Measurements from ENCODE around the gene TMED7. TPM values are rescaled to one million over a fixed set of nuclear protein-coding genes. Genes with fewer than 3 reads are reported as not detected.

The TMED7 gene
- total RNA-seq, 1 experiment from 2014 or later: 86.5 TPM

DNA sequence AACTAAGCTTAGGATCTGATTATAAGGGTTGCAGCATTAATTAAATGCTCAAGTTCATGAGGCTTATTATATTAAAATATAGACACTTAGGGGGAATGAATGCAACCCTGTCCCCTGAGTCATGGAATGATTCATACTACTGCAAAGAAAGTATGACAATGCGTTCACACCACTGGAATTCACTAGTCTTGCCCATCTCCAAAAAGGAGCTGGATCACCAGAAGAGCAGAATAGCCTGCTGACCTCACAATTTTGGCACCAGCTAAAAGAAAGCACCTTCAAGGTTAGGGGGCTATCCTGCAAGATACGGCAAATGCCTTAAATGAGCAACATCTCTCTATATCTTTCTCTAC is 32.0 kb upstream of the TMED7 start:
- CTCF ChIA-PET: no interaction called here
- peaks cover 3% of the 10 kb centered on the region; the same call in 1 of the 2 replicates for H3K9me3 Mint-ChIP-seq
- H3K4me3 Mint-ChIP-seq: no peak overlapping the region
- H3K36me3 Mint-ChIP-seq: no peaks in the 10 kb centered on the region
- H3K27me3 Mint-ChIP-seq (ENCODE audit: low read depth): no peaks in the 10 kb centered on the region
- ATAC-seq (no peak), DNase-seq (ENCODE audit: low spot score) (no peak)
- H3K4me1 Mint-ChIP-seq: peaks cover 16% of the 10 kb centered on the region
- no peak overlapping the region for H3K27ac Mint-ChIP-seq
- no peak for TF ChIP-seq TP53 (CRISPR knock-in tag; IDR thresholded peaks at IDR 0.05)
- no peak for TF ChIP-seq IRF2 (CRISPR knock-in tag; IDR thresholded peaks at IDR 0.05; ENCODE audit: borderline replicate concordance, low read depth)
- no peak for TF ChIP-seq PRRX2 (CRISPR knock-in tag; IDR thresholded peaks at IDR 0.05)
- TF ChIP-seq ZNF416 (CRISPR knock-in tag; IDR thresholded peaks at IDR 0.05): no peak
- TF ChIP-seq OVOL2 (CRISPR knock-in tag; IDR thresholded peaks at IDR 0.05; ENCODE audit: borderline replicate concordance): no peak
- TF ChIP-seq KAT7 (CRISPR knock-in tag; IDR thresholded peaks at IDR 0.05; ENCODE audit: borderline replicate concordance): no peak
- no peak for TF ChIP-seq ZNF232 (CRISPR knock-in tag; IDR thresholded peaks at IDR 0.05)
- no peak for TF ChIP-seq ZNF138 (CRISPR knock-in tag; conservative IDR thresholded peaks at IDR 0.05)
- TF ChIP-seq, protein P1, sequence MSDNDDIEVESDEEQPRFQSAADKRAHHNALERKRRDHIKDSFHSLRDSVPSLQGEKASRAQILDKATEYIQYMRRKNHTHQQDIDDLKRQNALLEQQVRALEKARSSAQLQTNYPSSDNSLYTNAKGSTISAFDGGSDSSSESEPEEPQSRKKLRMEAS (CRISPR knock-in tag; IDR thresholded peaks at IDR 0.05): no peak
- no peak for TF ChIP-seq JUN (CRISPR knock-in tag; IDR thresholded peaks at IDR 0.05)
- no peak for TF ChIP-seq SMAD3 (CRISPR knock-in tag; IDR thresholded peaks at IDR 0.05; ENCODE audit: borderline replicate concordance)
- POLR2A ChIA-PET: no interaction called here

DNA sequence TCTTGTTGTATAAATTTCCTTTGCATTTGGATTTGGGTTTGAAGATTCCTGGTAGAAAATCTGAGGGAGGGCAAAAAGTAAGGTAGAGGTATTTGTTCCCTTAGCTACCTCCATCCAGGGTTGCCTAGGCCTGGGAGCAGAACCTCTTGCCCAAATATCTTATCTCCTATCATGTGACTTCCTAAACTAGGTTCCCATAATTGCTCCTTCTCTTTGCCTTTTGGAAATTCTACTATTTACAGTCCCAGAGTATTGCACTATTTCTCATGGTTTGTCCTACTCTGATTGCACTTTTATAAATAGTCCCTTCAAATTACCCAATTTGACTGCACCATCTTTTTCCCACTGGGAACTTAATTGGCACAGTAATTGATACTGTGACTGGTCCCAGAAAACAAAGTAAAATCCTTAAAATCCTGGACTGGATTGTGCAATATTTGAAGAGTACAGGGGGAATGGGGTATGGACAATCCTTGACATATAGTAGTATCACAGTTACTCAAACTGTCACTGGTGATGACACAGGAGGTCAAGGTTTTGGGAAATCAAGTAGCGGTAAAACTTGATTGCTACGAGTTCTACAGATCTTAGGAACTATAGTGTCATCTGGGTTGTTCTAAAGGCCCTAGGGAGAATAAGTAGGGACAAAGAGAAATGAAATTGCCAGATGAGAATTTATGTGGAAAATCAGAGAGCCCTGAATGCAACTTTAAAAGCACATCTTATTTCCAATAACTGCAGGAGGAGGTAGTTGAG is 31.5 kb upstream of the TMED7 start:
- DNase-seq (ENCODE audit: low spot score) (no peak), ATAC-seq (no peak)
- Mint-ChIP-seq H3K4me3 (no peak overlapping the region), H3K27ac (no peak overlapping the region), H3K4me1 (peaks cover 16% of the 10 kb centered on the region), H3K27me3 (ENCODE audit: low read depth) (no peaks in the 10 kb centered on the region), H3K9me3 (peaks cover 3% of the 10 kb centered on the region; the same call in 1 of the 2 replicates), H3K36me3 (no peaks in the 10 kb centered on the region)
- TF ChIP-seq ESRRA (CRISPR knock-in tag; IDR thresholded peaks at IDR 0.05; ENCODE audit: borderline replicate concordance): no peak
- no peak for TF ChIP-seq CTCF (IDR thresholded peaks at IDR 0.05)
- TF ChIP-seq, protein P2, sequence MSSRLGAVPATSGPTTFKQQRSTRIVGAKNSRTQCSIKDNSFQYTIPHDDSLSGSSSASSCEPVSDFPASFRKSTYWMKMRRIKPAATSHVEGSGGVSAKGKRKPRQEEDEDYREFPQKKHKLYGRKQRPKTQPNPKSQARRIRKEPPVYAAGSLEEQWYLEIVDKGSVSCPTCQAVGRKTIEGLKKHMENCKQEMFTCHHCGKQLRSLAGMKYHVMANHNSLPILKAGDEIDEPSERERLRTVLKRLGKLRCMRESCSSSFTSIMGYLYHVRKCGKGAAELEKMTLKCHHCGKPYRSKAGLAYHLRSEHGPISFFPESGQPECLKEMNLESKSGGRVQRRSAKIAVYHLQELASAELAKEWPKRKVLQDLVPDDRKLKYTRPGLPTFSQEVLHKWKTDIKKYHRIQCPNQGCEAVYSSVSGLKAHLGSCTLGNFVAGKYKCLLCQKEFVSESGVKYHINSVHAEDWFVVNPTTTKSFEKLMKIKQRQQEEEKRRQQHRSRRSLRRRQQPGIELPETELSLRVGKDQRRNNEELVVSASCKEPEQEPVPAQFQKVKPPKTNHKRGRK (CRISPR knock-in tag; IDR thresholded peaks at IDR 0.05; ENCODE audit: borderline replicate concordance): no peak
- TF ChIP-seq NR1H2 (CRISPR knock-in tag; IDR thresholded peaks at IDR 0.05): no peak
- no peak for TF ChIP-seq MYBL2 (CRISPR knock-in tag; IDR thresholded peaks at IDR 0.05)
- TF ChIP-seq KAT7 (CRISPR knock-in tag; IDR thresholded peaks at IDR 0.05; ENCODE audit: borderline replicate concordance): no peak
- TF ChIP-seq, protein P3, sequence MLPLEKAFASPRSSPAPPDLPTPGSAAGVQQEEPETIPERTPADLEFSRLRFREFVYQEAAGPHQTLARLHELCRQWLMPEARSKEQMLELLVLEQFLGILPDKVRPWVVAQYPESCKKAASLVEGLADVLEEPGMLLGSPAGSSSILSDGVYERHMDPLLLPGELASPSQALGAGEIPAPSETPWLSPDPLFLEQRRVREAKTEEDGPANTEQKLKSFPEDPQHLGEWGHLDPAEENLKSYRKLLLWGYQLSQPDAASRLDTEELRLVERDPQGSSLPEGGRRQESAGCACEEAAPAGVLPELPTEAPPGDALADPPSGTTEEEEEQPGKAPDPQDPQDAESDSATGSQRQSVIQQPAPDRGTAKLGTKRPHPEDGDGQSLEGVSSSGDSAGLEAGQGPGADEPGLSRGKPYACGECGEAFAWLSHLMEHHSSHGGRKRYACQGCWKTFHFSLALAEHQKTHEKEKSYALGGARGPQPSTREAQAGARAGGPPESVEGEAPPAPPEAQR (CRISPR knock-in tag; IDR thresholded peaks at IDR 0.05): no peak
- TF ChIP-seq, protein P4, sequence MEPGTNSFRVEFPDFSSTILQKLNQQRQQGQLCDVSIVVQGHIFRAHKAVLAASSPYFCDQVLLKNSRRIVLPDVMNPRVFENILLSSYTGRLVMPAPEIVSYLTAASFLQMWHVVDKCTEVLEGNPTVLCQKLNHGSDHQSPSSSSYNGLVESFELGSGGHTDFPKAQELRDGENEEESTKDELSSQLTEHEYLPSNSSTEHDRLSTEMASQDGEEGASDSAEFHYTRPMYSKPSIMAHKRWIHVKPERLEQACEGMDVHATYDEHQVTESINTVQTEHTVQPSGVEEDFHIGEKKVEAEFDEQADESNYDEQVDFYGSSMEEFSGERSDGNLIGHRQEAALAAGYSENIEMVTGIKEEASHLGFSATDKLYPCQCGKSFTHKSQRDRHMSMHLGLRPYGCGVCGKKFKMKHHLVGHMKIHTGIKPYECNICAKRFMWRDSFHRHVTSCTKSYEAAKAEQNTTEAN (CRISPR knock-in tag; IDR thresholded peaks at IDR 0.05): no peak
- no peak for TF ChIP-seq ZNF671 (CRISPR knock-in tag; IDR thresholded peaks at IDR 0.05)
- TF ChIP-seq ETV6 (CRISPR knock-in tag; IDR thresholded peaks at IDR 0.05): no peak
- TF ChIP-seq ZNF138 (CRISPR knock-in tag; conservative IDR thresholded peaks at IDR 0.05): no peak
- no peak for TF ChIP-seq FOXJ3 (CRISPR knock-in tag; IDR thresholded peaks at IDR 0.05; ENCODE audit: borderline replicate concordance)
- TF ChIP-seq PRRX2 (CRISPR knock-in tag; IDR thresholded peaks at IDR 0.05): no peak
- TF ChIP-seq MXD4 (CRISPR knock-in tag; IDR thresholded peaks at IDR 0.05; ENCODE audit: borderline replicate concordance): no peak
- ChIA-PET POLR2A (no interaction called here), CTCF (no interaction called here)
